NCI-H524 (cell line): ENCODE measurements around the gene SMARCE1.
A peak's percentile ranks its signal among the peaks of the same experiment; 100 is the strongest.

Source experiments
- DNase-seq, 2 experiments: peaks; one replicate each; lab custom pipeline; 2025; lab: John Stamatoyannopoulos, UW

The SMARCE1 gene

GRCh38 chr17:40647624-40648383 is at the start of gene SMARCE1:
TSS of gene SMARCE1 (minus strand) at chr17:40647818. CDS start at chr17:40645802, 2,016 bp downstream.
- DNase-seq, result peak; percentile 46 to 73

- peak in 1 of 2 experiments; percentile 7 for DNase-seq
Observed at GRCh38 chr17:40697297-40697696, 49.7 kb upstream of the SMARCE1 start.

DNA sequence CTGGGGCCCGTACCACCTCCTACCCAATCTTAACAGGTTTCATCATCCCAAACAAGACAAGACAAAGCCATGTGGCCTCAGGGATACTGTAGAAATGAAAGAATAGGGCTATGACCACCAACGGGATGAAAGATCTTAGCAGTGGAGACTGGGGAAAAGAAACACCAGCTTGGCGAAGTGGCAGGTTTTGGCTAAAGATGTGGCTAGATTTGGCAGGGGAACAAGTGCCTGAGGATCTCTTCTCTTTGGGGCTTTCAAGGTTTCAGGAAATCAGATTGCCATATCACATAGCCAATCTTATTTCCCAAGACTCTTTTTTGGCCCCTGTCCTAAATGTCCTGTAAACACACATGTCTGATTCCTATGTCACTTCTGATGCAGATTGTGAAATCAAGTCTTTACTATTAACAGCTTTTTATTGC is 49.0 kb upstream of the SMARCE1 start:
- no peak for DNase-seq

GRCh38 chr17:40695874-40696472 is 48.4 kb upstream of the SMARCE1 start:
- no peak for DNase-seq

DNA sequence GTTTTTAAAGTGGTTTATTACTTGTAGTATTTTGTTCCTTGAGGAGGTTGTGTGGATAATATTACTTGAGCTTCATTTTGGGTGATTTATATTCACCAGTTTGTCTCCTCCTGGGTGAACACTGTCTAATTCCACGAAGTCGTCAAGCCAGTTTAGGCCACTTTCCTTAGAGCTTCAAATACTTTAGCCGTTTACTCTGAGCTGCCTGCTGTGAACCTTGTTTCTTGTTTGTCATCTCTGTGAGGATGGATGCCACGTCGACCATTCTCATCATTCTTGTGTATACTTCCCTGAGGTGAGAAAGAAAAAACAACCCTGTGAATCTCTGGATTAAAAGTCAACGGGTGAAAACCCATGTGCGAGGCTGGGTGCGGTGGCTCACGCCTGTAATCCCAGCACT is 47.0 kb upstream of the SMARCE1 start:
- DNase-seq, result no peak

GRCh38 chr17:40687106-40687505 is 39.5 kb upstream of the SMARCE1 start:
- DNase-seq, result no peak

GRCh38 chr17:40686192-40686591 is 38.6 kb upstream of the SMARCE1 start:
- no peak for DNase-seq

DNA sequence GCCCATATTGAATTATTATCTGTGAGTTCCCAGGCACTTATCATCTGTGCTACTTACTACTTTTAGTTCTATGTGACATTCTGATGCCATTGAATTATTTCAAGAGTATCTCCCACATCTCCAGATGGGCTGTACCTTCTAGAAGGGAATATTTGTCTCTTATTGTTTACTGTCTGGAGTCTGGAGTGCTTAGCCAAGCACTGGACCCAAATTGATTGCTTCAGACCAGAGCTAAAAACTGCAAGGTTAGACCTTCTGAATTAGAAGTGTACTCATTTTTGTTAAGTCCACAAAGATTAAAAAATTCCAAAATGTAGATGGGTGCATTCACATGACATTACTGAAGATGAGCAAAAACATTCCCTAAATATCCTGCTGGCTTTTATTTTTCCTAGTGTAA is 33.4 kb upstream of the SMARCE1 start:
- DNase-seq, result no peak

DNA sequence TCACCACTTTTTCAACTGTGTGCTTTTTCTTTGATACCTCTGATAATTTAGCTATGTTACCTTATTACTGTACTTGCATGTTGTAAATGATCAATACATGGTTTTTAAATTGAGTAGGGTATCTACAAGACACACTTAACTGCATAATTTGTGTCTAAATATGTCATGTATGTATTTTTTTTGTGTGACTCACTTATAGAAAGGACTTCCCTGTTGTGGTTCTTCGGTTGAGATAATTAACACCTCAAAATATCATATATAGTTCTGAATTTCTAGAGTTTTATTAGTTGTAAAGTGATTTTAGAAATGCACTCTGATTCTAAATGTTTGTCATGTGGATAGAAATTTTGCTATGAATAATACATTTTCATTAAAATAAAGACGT is 31.9 kb upstream of the SMARCE1 start:
- DNase-seq, result no peak

DNA sequence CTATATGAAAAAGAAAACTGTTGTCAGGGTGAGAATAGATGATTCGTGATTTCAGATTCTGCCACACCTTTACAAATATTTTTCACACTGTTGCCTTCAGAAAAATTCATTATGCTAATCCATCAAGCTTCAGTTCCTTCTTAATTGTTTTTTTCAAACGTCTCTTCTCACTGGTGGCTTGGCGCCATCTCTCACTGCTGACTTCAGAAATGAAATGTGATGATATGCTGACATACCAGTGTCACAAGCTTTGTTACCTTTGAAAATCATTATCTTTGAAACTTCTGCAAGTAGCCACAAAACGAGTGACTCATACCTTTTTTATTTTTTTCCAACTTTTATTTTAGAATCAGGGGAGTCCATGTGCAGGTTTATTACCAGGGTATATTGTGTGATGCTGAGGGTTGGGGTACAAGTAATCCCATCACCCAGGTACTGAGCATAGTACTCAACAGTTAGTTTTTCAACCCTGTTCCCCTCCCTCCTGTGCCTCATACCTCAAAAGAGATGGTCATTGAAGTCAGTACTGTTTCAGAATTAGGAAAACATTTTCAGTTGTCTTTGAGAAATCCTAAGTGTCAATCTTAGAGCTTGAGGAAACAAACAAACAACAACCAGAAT is 31.4 kb upstream of the SMARCE1 start:
- DNase-seq, result no peak

- no peak for DNase-seq
Observed at GRCh38 chr17:40675905-40676304, 28.3 kb upstream of the SMARCE1 start.

GRCh38 chr17:40672654-40673053 is 25.0 kb upstream of the SMARCE1 start:
- DNase-seq, result no peak

GRCh38 chr17:40671282-40671681 is 23.7 kb upstream of the SMARCE1 start:
- no peak for DNase-seq

GRCh38 chr17:40666331-40666730 is 18.7 kb upstream of the SMARCE1 start:
- DNase-seq, result no peak

GRCh38 chr17:40664582-40665333 is 17.1 kb upstream of the SMARCE1 start, which contains the start of gene KRT222:
TSS of gene KRT222 (minus strand) at chr17:40665177. CDS start at chr17:40665099, 78 bp downstream.
- no peak for DNase-seq

GRCh38 chr17:40663252-40663651 is 15.6 kb upstream of the SMARCE1 start:
- no peak for DNase-seq

- no peak for DNase-seq
Observed at GRCh38 chr17:40659911-40660310, 12.3 kb upstream of the SMARCE1 start.

- no peak for DNase-seq
Observed at GRCh38 chr17:40658396-40658795, 10.8 kb upstream of the SMARCE1 start.

DNA sequence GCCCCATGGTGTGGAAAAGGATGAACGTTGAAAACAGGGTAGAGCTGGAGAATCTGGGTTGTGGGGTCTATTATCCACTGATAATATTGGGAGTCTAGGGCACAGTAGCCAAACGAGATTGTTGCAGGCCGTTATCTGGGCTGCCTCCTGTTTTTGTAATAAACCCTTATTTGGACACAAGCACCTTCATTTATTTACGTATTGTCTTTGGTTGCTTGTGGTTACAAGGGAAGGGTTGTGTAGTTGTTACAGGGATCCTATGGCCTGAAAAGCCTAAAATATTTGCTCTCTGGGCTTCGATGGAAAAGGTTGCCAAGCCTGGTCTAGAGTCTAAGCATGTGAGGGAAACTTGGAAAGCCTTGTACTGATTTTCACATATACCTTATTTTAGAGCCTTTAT is 4.3 kb upstream of the SMARCE1 start:
- DNase-seq, result no peak

DNA sequence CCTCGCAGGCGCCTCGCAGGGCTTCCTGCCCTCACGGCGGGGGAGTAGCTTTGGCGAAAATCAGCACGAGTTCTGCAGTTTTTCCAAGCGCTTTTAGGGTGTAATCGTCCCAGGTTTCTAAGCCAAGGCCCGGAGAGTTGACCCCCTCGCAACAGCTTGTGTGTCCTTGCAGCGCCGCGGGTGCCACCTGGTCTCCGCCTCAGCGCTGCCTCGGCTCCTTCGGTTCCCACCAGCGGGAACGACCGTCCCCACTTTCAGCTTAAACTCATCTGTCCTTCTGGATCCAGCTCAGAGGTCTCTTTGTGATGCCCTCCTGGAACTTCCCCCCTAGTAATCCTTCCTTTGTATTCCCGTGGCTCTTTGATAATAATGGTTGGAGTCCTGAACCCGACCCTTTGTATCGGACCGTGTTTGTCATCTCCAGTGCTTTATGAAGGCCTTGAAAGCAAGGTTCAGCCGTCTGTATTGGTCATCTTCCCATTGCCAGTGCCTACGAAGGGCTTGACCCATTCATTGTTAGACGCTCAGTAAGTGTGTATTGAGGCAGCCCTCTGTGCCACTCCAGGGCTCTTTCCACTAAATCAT is 858 bp upstream of the SMARCE1 start:
- DNase-seq, result peak in 1 of 2 experiments; percentile 70

- DNase-seq, result peak in 1 of 2 experiments; percentile 38
Observed at GRCh38 chr17:40646791-40647623, 611 bp downstream of the SMARCE1 start.
